Activated CD4-positive, alpha-beta T cell treated with anti-CD3 and anti-CD28 coated beads, Interleukin-2, amount 50 U/mL, for 24 hours (primary cell): ENCODE results near the gene KIAA0753.
"Not testable (repeated sequence)": the region's sequence is repeated elsewhere in the genome, so short reads cannot be mapped to it uniquely, and the experiment has no call there.

Experiments used
- DNase-seq, 2 donors: peaks; one replicate each; pipeline ENCODE4 v3.0.0-alpha.2; 2020; ENCODE audit warnings: low read depth in 1 of 2, low spot score in 1 of 2

The KIAA0753 gene

DNA sequence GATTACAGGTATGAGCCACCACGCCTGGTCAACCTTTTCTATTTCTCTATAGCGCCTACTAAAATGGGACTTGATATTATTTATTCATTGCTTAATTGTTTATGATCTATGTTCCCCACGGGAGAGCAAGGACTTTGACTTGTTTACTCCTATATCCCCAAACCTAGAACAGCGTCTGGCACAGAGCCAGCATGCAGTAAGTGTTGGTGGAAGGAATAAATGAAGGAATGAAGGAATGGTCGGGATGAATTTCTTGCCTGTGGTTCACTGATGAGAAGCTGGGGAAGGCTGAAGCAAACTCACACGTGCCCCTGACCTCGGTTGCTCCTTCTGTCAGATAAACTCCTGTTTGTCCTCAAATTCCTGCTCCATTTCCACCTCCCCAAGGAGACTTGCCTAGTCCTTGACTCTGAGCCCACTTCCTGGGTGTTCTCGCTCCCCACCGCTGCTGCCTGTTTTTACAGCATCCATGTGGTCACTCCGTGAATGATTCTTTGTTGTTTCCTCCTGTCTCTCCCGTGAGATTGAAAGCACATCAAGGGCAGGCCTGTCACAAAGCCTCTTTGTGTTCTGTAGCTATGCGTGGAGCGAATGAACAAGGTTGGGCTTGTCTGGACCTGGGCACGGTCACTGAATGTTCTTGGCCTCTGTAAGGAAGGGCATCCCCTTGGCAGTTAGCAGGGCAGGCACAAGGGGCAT, 28.4 kb upstream of the KIAA0753 start:
- no peak for DNase-seq

DNA sequence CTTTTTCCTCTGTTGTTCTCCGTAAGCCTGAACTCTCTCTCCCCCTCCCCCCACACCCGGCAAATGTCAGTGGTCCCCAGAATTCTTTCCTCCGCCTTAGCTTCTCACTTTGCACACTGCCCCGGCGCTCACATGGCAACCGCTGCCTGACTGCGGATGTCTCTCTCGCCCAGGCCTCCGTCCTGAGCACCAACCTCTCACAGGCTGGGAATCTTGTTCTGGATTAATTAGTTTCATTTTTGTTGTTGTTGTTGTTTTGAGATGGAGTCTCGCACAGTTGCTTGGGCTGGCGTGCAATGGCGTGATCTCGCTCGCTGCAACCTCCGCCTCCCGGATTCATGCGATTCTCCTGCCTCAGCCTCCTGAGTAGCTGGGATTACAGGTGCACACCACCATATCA, 27.7 kb upstream of the KIAA0753 start:
- DNase-seq, result no peak

- no peak for DNase-seq
Measured at GRCh38 chr17:6667516-6667915, 27.0 kb upstream of the KIAA0753 start.

DNA sequence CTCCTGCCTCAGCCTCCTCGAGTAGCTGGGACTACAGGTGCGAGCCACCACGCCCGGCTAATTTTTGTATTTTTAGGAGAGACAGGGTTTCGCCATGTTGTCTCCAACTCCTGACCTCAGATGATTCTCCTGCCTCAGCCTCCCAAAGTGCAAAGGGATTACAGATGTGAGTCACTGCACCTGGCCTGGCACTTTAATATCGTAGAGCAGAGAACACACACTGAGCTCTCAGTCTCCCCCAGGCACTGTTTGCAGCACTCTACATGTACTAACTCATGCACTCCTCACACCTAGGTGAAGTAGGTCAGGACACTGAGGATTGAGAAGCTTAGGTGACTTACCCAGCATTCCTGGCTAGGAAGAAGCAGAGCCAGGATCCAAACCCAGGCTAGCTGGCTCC, 26.0 kb upstream of the KIAA0753 start:
- DNase-seq, result no peak

- DNase-seq, result peak in 1 of 2 donors; percentile 32
Measured at GRCh38 chr17:6666077-6666521, 25.6 kb upstream of the KIAA0753 start.

GRCh38 chr17:6663200-6663599, 22.7 kb upstream of the KIAA0753 start:
- not testable (repeated sequence) for DNase-seq

DNA sequence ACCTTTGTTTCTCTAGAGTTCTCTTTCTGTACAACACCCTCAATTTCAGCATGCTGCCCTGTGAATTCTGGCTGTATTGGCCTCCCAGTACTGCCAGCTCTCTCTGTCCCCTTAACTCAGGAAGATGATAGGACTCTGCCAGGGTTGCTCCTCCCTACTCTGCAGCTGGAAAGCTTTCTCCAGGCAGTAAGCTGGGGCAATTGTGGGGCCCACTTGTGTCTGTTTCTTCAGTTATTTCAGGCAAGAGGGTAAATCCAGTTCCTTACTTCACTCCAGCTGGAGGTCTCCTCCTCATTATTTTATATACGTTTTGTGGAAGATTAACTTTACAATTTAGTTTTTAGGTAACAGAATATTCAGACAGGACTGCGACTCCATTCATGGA, 20.9 kb upstream of the KIAA0753 start:
- no peak for DNase-seq

DNA sequence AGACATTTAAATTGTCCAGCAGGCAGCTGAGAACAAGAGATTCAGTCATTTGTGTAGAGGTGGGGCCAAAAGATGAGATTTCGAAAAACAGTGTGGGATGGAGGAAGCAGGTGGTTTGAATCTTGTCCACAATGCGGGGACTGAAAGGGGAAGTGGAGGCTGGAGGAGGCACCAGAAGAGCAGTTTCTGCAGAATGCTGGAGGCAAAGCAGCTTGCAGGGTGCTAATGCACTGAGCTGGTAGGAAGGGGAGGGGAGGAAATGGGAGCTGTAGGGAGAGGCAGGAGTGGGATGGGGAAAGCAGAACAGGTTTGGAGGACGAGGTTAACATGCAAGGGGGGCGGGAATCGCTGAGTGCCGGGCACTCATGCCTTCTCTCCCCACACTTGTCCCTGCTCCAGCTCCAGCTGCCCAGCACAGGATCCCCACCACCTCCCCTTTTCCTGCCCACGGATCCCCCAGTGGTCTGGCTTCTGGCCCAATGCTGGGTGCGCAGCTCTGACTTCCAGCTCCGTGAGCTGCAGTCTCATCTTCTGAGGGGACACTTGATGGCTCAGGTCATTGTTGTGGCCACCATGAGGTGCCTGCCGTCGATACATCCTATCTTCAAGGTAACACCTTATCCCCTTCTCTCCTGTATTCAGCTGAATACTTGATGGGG, 20.4 kb upstream of the KIAA0753 start:
- no peak for DNase-seq

- DNase-seq, result no peak
Measured at GRCh38 chr17:6660101-6660500, 19.6 kb upstream of the KIAA0753 start.

DNA sequence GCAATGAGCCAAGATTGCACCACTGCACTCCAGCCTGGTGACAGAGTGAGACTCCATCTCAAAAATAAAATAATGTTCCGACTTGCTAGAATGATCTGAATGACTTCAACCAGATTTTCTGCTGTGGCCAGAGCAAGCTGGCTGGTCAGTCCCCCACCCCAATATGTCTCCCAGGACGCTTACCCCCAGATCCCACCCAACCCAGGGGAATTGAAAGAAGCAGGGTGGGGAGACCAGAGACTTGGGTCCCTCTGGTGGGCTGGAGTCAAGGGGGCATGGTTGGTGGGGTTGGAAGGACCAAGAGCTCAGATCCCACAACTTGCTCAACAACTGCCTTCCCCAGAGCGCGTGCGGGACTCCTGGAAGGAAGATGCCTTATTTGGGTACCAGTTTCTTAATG, 17.9 kb upstream of the KIAA0753 start:
- DNase-seq, result not testable (repeated sequence)

DNA sequence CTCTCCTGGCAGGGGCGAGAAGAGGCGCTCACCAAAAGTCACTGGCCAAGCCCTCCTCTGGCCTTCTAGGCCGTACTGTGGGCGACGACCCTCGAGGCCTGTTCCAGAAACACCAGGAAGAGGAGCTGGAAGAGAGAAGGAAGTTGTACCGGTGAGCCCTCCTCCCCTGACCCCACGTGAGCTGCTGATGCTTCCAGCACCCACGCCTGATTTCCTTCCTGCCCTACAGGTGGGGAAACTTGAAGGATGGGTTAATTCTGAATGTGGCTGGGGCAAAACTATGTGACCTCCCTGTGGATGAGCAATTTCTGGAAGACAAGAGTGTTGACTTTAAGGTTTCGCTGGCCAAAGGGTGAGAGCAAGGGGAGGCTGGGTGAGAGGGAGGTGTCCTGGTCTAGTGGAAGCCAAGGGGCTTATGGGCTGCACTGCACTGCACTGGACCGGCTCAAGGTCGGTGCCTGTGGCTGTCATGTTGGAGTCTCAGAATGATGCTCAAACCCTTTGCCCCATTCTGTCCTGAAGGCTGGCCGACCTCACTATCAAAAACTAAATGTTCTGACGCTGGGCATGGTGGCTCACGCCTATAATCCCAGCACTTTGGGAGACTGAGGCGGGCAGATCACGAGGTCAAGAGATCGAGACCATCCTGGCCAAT, 17.2 kb upstream of the KIAA0753 start:
- no peak for DNase-seq

GRCh38 chr17:6656797-6657632, 16.5 kb upstream of the KIAA0753 start:
- peak; percentile 24 to 44 for DNase-seq

DNA sequence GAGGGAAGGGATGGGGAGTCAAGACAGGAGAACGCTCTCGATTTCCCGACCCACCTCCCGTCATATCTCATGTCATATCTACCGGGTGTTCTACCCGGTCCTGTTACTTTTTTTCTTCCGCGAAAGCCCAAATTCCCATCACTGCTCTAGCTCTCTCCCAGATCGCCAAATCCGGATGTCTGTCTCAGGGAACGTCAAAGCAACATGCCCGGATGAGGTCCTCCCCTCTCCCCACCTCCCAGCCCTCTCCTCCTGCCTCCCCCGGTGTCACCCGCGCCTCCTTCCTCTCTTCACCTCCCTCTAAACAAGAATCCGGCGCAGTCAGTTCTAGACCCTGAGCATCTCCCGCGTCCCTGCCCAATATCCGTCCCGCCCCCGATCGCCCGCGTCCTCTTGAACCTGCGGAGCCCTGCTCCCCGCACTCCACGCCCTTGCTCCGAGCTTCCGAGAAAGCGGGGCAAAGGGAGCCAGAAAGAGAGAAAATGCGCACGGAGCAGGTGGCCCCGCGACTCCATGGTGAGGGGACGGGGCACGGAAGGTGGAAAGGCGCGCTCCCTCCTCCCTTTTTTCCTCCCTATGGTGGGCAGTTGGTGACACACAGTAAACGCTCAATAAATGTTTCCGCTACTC, 15.3 kb upstream of the KIAA0753 start:
- not testable (repeated sequence) for DNase-seq

- DNase-seq, result no peak
Measured at GRCh38 chr17:6654841-6655731, 14.6 kb upstream of the KIAA0753 start.

DNA sequence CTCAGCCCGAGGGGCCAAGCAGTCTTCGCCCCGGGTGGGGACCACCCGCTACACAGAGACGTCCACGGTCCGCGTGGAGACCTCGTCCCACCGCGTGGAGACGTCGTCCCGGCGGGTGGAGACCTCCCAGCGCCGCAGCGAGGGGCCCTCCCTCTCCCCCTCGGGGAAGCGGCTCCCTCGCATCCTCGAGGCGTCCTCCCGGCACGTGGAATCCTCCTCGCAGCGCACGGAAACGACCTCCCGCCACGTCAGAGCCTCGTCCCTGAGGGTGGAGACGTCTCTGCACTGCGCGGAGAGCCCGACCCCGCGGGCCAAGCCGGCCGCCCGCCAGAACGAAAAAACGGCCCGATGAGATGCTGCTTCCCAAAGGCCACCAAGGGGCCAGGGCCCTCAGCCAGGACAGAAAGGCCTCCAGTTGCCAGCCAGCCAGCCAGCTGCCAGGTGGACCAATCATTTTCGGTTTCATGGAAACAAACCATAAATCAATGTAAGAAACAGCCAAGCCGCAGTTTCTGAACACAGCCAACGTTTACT, 11.5 kb upstream of the KIAA0753 start:
- DNase-seq, result peak in 1 of 2 donors; percentile 18

DNA sequence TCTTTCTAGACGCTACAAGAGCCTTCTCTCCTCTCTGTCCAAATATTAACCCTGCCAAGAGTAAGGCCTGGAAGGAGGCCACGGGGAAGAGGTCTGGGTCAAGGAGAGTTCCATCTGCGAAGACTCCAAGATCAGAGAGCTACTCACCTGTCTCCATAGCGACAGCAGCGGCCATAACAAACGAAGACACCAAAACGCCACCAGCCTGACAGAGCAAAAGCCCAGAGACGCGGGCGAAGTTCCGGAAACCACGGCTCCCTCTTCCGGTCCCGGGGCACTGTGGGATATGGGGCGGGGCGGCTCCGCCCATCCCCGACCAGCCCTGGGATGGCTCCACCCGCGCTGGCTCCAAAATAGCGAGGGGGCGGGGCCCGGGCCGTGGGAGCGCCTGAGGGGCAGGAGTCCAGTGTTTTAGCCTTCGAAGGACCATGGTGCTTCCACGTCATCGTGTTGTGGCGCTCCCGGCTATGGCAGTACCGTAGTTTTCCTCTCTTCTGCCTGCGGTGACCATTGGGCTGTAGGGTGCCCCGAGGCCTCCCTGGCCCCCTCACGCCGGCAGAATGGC, 10.9 kb upstream of the KIAA0753 start, which contains the start of the genes C17orf100 and MED31:
Gene C17orf100 (plus strand): TSS at position 409 of the 565 bp plus-strand sequence. CDS start 152 bp downstream, at position 561.
Gene MED31 (minus strand): TSS at position 252 of the 565 bp plus-strand sequence. CDS start 77 bp downstream, at position 175.
- DNase-seq, result peak; percentile 90 to 95

DNA sequence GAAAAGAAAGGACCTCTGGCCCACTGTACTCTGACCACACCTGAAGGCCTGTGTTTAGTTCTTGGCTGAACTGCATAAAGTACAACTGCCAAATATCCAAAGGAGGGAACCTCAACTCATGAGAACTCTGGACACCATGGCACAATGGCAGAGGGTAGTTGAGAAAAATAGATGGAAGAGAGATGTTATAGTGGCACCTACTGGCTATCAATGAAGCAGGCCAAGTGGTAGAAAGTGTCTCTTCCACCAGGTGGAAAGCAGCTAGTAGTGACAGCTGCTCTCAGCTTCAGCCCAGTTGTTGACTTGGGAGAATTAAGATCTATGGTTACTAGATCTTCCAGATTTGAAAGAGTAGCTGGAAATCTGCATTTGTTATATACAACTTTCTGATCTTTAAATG, 7.7 kb upstream of the KIAA0753 start:
- no peak for DNase-seq

DNA sequence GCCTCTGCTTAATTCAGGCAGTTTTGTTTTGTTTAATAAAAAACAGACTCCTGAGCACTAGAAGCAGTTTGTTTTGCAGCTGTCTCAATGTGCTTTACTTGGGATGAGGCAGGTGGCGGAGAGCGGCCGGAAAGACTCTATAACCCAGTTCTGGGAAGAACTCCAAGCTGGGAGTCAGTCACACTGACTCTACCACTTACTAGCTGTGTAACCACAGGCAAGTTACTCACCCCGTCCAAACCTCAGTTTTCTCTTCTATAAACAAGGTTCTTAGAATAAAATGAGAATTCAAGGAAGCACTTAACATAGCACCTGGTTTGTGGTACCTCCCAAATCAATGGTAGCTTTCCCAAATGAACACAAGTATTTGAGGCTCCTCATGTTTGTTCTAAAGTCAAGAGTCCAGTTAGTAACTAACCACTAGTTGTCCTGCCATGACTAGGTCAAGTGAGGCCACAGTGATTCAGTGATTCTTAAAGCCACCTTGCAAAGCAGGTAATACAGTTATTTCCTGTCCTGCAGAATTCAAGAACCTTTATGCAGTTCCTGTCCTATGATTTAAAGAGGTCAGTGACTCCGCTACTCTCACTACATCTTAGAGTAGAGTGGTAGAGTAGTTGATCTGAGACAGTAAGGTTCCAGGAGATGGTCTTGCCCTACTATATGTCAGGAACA, 3.1 kb upstream of the KIAA0753 start:
- no peak for DNase-seq
